Omental fat pad (tissue), 4 donors: ENCODE data around the gene KLHL35. TPM values are rescaled to one million over a fixed set of nuclear protein-coding genes. Genes with fewer than 3 reads are reported as not detected.
A peak's percentile ranks its signal among the peaks of the same experiment; 100 is the strongest.

ENCODE experiments used
- ATAC-seq: fragments of 150-250 bp; one replicate; pipeline ENCODE4 v1.9.1; 2016; ENCODE audit warnings: mild to moderate bottlenecking, moderate library complexity; ENCODE audit not compliant: low FRiP score
- DNase-seq: peaks from one replicate; pipeline ENCODE4 v3.0.0-alpha.2; 2019; ENCODE audit warnings: low spot score
- CTCF ChIP-seq, 3 donors: fragments of 450-650 bp; IDR thresholded peaks; one replicate each; pipeline ENCODE4 v1.5.1; 2016 to 2017; ENCODE audit warnings: antibody characterized with exemption in 3 of 3, mild to moderate bottlenecking in 3 of 3, moderate library complexity in 2 of 3
- total RNA-seq, 4 donors: library from RNA; depleted of rRNA; stranded (reverse); fragments of >200 nt; gene quantifications; one replicate each; pipeline ENCODE4 v1.1.0, GENCODE V29; 2016

KLHL35 gene
- total RNA-seq, 4 donors from 2014 or later, result 1.3 to 2.4 (median 1.8) TPM; not detected in 1

GRCh38 chr11:75472081-75472732, 39.2 kb upstream of the KLHL35 start:
- no peak for ATAC-seq
- no peak for DNase-seq
- no peak for TF ChIP-seq CTCF (IDR thresholded peaks at IDR 0.05)

- no peak for TF ChIP-seq CTCF (IDR thresholded peaks at IDR 0.05)
- no peak for DNase-seq
- no peak for ATAC-seq
Observed at GRCh38 chr11:75471176-75471973, 38.4 kb upstream of the KLHL35 start.

- no peak for TF ChIP-seq CTCF (IDR thresholded peaks at IDR 0.05)
- no peak for ATAC-seq
- DNase-seq, result no peak
Observed at GRCh38 chr11:75470476-75471080, 37.6 kb upstream of the KLHL35 start.

GRCh38 chr11:75469785-75470405, 36.9 kb upstream of the KLHL35 start:
- TF ChIP-seq CTCF (IDR thresholded peaks at IDR 0.05), result no peak
- ATAC-seq, result no peak
- DNase-seq, result no peak

GRCh38 chr11:75468534-75469340, 35.7 kb upstream of the KLHL35 start:
- ATAC-seq (peak; percentile 57), DNase-seq (peak; percentile 55)
- TF ChIP-seq CTCF (IDR thresholded peaks at IDR 0.05), result no peak

- DNase-seq, result no peak
- TF ChIP-seq CTCF (IDR thresholded peaks at IDR 0.05), result no peak
Observed at GRCh38 chr11:75467881-75468280, 34.9 kb upstream of the KLHL35 start.

More at GRCh38 chr11:75467881-75468280, 34.9 kb upstream of the KLHL35 start:
- ATAC-seq, result no peak
